Epithelial cell of proximal tubule (primary cell): Measurements from ENCODE around the gene HELZ. TPM values are rescaled to one million over a fixed set of nuclear protein-coding genes. Genes with fewer than 3 reads are reported as not detected.

ENCODE experiments used
- DNase-seq: peaks from one replicate; pipeline ENCODE4 v3.0.0-alpha.2; 2011; ENCODE audit warnings: low read depth
- H3K4me3 ChIP-seq: 2 replicates; pipeline ENCODE4 v1.5.1; 2011; ENCODE audit warnings: low read depth, mild to moderate bottlenecking, low read length
- CTCF ChIP-seq: conservative IDR thresholded peaks from 2 replicates; pipeline ENCODE4 v1.5.1; 2012; ENCODE audit warnings: low read depth, mild to moderate bottlenecking, low read length
- total RNA-seq: library from RNA; depleted of rRNA; stranded (reverse); fragments of >200 nt; gene quantifications from 2 replicates; pipeline ENCODE4 v1.2.3, GENCODE V29; 2015

Gene HELZ
- total RNA-seq, 1 donor from 2014 or later = 31.1 TPM

GRCh38 chr17:67138392-67138791 lies 106.6 kb downstream of the HELZ start:
- no peak overlapping the region for H3K4me3 ChIP-seq
- DNase-seq = no peak
- no peak for TF ChIP-seq CTCF

DNA sequence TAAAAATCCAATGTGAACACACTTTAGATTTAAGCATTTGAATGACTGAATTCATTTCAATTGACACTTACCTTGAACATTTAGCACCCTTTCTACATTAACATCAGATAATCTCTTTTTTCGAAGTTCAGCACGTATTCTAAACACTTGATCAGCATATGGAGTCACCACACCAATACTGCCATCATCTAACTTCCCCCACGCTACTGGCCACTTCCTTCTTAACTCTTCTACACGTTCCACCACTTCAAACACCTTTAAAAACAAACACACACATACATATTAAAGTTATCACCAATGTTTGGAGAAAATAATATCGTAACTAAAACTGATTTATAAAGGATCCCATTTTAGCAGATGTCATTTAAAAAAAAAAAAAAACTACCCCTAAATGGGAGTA lies 107.1 kb downstream of the HELZ start:
- no peak for DNase-seq
- no peak overlapping the region for H3K4me3 ChIP-seq
- no peak for TF ChIP-seq CTCF

GRCh38 chr17:67137026-67137370 lies 108.0 kb downstream of the HELZ start:
- DNase-seq = no peak
- no peak overlapping the region for H3K4me3 ChIP-seq
- TF ChIP-seq CTCF = no peak

- no peak for TF ChIP-seq CTCF
Observed at GRCh38 chr17:67136191-67137025, 108.6 kb downstream of the HELZ start.

GRCh38 chr17:67133161-67133560 lies 111.8 kb downstream of the HELZ start:
- no peak for TF ChIP-seq CTCF
- no peak for DNase-seq
- H3K4me3 ChIP-seq = no peak overlapping the region

More at GRCh38 chr17:67136191-67137025, 108.6 kb downstream of the HELZ start:
- no peak for DNase-seq
- no peak overlapping the region for H3K4me3 ChIP-seq

GRCh38 chr17:67132366-67132765 lies 112.6 kb downstream of the HELZ start:
- DNase-seq = no peak
- H3K4me3 ChIP-seq = no peak overlapping the region
- TF ChIP-seq CTCF = no peak

DNA sequence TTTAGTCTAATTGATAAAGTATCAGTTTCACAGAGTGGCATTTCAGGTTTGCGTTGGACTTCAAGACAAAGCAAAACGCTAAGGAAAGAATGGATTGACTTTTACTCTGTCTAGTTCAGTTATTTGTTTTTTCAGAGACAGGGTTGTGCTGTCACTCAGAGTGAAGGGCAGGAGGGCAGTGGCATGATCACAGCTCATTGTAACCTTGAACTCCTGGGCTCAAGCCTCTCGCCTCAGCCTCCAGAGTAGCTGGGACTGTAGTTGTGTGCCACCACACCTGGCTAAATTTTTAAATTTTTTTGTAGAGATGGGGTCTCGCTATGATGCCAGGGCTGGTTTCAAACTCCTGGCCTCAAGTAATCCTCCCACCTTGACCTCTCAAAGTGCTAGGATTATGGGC lies 114.2 kb downstream of the HELZ start:
- no peak overlapping the region for H3K4me3 ChIP-seq
- no peak for DNase-seq
- TF ChIP-seq CTCF = no peak
